Activated T-cell treated with anti-CD3 and anti-CD28 coated beads, Interleukin-2, amount 50 U/mL, for 1 hour (primary cell): Measurements from ENCODE around the gene CPB2.

Source experiments
- DNase-seq: peaks from one replicate; pipeline ENCODE4 v3.0.0-alpha.2; 2020

Gene CPB2

DNA sequence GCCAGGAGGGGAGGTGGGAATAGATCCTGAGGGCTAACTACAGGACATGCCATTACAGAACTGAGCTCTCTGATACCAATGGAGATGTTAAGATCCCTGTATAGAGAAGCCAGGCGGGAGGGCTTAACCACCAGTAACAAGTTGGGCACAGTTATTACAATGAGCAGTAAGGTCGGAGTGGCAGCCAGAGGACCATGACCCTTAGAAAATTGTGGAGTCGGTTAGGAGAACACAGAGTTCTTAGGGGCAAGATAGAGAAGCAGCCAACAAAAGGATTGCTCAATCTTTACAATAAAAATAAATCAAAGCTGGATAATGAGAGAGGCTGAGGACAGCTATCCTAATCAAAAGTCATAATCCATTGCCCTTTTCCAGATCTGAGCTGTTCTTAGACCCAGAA is 10.4 kb downstream of the CPB2 start:
- no peak for DNase-seq

DNA sequence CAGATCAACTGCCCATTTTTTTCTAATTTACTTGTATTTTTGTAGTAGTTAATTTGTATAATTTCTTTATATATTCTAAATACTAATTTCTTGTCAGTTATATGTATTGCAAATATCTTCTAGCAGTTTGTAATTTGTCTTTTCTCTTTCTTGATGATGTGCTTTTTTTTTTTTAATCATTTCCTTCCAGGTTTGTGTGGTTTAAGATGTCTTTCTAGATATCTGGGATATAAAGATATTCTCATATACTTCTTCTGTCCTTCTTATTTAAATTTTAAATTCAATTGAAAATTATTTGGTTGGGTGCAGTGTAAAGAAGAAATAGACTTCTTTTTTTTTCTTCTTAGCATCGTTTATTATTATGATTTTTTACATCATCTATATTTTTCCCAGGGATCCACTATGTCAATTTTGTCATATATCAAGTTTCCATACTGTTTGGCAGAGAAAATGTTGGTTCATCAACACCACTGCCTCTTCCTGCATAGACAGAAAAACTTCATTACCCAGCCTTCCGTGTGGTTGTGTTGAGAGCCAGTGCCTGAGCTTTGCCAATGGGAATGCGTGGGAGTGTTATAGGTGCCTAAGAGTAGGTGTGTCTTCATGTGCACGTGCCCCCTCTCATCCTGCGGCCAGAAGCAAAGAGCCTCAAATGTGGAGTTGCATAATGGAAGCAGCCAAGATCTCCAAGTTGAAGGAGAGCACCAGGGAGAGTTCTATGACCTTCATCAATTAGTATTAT is 15.8 kb downstream of the CPB2 start:
- no peak for DNase-seq

DNA sequence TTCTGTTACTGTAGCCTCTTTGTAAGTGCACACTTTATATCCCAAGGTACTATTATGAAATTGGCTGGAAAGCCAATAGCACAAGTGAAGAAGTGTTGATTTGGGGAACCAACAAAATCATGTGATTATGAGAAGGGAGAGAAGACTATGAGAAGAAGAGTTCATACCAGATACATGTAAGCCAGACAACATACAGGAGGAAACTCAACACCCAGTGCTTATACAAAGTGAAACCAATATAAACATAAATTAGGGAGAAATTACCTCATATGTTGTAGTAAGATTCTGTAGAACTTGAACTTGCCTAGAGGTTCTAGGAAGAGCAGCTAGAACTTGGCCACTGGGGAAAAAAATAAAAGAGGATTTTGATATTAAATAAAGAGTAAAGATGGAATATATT is 17.4 kb downstream of the CPB2 start:
- no peak for DNase-seq

DNA sequence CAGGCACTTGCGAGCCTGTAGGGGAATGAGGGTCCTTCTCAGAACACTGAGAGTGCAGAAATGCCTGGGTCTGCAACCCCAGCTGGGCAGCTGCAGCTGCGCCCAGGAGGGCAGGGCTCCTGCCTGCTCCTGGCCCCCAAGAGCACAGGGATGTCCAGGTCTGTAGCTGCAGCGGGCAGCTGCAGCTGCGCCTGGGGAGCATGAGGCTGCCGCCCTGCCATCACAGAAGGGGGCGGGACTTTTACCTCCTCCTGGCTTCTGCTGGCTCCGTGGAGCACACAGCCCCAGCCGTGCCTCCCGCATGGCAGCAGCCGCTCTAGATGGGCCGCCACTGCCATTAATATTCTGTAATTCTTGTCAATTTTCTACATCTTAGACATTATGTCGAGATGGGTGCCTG is 17.8 kb downstream of the CPB2 start:
- DNase-seq: no peak

DNA sequence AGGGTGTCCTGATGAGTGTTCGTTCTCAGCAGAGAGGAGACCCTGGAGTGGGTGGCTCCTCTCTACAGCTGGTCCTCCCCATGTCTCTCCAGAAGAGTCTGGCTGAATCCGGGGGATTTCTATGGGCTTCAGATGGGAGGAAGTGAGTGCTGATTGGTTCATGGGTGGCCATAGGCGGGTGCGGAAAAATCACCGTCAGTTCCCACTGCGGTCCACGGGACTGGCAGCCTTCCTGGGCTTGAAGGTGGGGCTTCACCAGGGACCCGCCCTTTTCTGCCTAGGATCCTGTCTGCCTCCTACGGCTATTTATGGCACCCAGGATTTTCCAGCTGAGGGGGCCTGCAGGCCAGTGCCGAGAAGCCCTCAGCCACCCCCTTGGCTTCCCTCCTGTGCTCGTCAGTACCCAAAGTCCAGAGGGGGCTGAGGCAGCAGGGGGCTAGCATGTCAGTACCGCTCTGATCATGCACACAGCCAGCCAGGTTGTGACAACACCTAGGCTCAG is 18.4 kb downstream of the CPB2 start:
- no peak for DNase-seq

DNA sequence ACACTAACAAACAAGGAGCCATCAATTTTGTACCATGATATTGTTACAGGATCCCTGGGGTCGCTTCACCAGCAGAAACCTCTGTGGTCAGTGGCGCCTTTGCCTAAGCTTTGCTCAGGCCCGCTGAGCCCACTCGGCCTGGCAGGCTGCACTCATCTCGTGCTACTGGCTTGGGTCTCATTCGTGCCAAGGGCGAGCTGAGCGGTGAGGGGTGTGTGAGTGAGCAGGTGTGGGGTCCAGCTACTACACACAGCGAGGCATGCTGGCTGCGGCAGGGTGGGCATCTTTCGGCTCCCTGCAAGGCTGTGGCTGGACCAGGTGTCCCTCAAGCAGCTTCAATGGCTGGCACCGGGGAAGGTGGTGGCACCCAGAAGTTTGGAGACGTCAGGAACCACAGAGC is 19.1 kb downstream of the CPB2 start:
- DNase-seq: no peak

DNA sequence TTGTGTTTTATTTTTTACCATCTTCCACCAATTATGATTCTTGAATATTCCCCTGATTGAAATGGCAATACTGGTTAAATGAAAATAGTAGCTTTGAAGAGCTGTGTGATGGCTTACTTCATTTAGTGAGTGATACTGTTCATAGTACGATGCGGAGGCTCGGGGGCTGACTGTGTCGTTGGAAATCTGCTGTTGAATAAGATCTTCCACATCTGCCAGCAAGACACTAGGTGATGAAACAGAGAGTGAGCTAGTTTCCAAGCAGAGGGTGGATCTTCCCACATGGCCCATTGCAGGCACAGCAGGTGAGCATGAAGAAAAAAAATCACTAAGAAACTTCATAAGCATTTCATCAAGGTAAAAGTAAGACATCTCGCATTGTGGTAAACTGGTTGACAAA is 22.5 kb downstream of the CPB2 start:
- DNase-seq: no peak

DNA sequence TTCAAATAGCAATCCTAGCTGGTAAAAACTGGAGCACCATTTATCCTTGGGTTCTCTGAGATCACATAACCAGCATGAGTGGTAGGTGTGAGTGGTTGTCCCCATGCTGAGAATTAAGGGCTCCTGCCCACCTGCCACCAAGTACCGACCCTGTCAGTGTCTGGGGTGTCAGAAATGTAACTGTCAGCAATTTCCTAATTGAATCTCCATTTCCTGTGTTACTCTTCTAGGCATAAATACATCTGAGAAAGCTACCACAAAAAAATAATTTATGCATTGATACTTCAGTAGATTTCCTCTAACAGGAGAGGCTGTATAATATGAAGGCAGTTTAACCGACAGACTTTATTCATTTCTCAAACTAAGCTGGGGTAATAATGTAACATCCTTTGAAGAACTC is 25.1 kb downstream of the CPB2 start:
- DNase-seq: no peak

DNA sequence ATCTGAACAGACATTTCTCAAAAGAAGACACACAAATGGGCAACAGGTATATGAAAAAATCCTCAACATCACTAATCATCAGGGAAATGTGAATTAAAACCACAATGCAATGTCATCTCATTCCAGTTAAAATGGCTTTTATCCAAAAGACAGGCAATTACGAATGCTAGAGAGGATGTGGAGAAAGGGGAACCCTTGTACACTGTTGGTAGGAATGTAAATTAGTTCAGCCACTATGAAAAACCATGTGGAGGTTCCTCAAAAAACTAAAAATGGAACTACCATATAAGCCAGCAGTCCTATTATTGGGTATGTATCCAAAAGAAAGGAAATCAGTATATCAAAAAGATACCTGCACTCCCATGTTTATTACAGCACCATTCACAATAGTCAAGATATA is 27.6 kb downstream of the CPB2 start:
- DNase-seq: no peak

DNA sequence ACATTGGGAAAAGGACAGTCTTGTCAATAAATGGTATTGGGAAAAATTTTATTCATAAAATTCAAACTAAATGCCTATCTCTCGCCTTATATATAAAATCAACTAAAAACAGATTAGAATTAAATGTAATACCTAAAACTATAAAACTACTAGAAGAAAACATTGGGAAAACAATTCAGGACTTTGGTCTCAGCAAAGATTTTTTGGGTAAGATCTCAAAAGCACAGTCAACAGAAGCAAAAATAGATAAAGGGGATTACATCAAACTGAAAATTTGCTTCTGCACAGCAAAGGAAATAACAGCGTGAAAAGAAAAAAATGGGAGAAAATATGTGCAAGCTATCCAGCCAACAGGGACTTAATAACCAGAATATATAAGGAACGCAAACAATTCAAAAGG is 28.0 kb downstream of the CPB2 start:
- DNase-seq: no peak

DNA sequence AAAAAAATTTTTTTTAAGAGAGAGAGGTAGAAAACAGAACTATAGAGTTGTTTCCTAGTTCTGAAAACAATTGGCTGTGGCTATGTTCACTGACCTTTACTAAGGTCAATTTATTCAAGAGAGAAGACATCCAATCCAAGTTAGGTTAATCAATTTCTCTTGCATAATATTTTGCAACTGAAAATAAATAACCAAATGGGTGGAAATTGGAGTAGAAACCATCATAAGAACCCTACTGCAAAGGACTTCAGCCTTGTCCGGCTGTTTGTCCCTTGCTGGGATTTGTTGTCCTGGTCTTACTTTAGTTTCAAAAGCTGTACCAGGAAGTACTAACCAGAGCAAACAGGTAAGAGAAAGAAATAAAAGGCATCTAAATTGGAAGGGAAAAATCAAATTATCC is 29.0 kb downstream of the CPB2 start:
- no peak for DNase-seq

DNA sequence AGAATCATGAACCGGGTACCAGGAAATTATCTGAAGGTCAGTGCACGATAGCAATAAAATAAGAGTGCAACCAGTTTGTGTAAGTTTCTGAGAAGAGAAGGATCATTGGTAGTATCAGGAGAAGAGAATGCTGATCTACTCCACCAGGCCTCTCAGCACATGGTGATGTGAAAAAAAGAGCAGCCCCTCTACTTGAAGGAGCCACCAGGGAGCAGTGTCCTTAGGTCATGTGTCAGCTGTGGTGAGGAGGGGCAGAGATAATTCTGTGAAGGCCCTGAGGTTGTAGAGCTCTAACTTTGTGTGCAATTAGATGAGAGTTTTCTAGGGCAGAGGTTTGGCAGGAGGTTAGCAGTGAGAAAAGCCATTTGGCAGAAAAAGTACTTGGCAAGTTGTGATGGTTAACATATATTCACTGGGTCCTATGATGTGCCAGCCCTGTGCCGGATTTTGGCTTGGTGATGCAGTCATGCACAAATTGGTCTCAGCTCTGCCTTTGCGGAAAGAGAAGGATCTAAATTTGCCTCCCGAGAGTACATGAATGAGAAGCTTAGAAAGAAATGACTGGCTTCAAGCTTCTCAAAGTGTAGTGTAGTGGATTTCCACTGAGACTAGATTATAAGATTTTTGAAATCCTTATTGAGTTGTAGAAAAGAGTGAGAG is 33.1 kb downstream of the CPB2 start:
- DNase-seq: no peak

DNA sequence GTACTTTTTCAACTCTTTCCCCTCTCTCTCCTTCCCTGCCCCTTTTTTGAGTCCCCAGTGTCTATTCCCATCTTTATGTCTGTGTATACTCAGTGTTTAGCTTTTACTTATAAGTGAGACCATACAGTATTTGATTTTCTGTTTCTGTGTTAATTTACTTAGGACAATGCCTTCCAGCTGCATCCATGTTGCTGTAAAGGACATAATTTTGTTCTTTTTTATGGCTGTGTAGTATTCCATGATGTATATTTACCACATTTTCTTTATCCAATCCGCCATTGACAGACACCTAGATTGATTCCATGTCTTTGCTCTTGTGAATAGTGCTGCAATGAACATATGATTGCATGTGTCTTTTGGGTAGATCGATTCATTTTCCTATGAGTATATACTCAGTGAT is 41.5 kb downstream of the CPB2 start:
- DNase-seq: no peak

DNA sequence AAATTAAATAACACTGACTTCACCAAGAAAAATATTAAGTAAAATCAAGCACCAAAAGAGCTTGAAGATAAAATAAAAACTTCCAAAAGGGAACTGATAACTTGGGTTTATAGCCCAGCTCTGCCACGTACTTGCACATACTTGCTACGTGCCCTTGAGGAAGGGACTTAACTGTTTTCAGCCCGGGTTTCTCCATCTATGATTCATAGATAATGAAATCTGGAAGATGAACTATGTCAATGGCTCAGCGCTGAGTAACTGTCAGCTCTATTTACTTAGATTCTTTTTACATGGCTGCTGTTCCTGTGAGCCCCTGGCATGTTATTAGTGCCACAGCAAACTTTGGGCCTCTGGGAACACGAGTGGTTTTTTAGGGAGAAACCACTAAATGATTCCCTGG is 42.6 kb downstream of the CPB2 start:
- no peak for DNase-seq

DNA sequence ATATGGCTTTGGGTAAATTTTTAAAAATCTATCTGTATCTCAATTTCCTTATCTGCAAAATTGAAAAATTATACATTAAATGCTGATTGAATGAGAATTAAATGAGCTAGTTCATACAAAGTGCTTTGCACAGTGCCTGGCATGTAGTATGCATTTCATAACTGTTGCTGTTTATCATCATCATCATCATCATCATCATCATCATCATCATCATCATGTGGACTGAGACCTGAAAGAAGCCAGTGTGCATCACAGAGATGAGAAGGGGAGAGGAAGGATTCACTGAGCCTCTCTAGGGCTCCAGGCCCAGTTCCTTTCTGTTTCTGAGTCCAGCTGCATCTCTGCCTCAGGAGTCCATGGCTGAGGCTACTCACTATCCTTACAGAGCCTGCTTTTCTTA is 45.4 kb downstream of the CPB2 start:
- DNase-seq: no peak

DNA sequence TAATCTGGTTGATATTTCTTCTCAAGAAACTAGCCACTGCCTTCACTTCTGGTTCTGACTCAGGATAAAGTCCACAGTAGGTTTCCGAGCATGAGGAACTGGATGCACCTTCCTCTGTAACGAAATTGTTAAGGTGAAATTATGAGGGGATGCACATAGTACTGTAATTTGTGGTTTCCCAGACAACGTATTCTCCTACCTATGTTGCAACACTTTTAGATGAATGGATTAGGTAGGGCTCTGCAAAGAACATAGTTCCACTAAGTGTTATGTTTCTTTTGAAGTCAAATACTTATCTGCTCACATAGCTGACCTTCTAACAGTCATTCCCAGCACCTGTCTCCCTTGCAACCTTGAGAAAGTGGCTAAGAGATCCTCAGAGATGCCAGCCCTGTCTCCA is 46.6 kb downstream of the CPB2 start:
- DNase-seq: no peak

DNA sequence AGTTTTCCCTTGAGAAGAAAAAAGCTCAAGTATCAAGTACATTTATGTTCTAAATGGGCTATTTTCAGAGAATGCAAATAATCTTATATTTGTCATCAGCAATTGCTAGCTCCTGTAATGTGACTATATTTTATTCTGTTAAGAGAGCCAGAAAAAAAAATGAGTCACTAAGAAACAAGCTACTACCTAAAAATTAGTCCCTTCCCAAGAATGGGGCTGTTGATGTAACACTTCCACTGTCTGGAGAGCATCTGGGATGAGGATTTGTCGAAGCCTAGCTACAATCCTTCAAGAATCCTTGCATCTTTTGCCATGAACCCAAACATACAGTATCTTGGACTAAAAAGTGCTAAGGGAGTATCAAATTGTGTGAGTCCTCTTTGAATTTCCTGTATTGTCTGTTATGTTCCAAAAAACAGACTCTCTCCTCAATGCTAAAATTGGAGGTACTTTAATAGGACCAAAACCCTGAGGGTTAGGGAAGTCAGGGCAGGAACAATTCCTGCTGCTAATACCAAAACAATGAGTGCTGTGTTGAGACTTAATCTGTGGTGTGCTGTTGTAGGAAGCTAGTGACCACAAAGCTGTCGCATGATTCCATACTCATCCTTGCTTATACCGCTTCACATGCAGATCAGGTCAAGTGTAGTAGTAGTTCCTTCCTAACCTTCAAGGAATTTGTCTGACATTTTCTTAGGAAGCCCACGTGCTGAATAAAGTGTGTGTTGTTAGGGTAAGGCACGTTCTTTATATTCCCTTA is 47.4 kb downstream of the CPB2 start:
- DNase-seq: no peak

DNA sequence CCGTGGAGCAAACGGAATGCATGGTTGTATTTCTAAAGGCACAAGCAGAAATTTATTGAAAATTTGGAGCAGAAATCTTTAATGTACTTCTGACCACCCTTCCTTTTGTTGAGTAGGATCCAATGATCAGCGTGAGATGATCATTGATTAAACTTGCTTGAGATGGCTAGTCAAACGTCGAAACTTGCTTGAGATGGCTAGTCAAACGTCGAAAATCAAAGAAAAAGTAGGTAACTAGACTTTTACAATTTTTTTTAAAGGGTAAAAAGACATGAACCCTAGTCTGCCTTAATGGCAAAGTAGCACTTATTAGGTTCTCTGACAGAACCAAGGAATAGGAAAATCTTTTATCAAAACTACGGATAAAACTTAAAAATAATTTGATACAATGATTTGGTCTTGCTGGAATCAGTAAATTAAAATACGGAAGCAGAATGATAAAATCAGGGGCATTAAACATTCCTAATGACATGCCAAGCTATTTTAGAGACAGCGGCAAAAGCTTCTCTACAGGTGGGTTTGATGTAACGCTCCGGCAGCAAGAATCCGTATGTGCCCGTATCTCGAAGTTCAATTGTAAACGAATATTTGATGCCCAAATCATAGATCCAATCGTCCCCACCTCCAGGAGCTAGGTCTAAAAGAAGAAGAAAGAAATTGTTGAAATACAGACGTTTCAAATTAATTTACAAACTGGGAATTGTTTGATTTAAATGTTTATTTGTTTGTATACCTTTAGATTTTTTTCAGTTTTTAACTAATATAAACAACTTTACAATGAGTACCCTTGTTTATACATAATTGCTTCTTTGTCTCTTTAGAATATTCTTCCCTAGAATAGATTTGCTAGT is 51.4 kb downstream of the CPB2 start:
- no peak for DNase-seq

DNA sequence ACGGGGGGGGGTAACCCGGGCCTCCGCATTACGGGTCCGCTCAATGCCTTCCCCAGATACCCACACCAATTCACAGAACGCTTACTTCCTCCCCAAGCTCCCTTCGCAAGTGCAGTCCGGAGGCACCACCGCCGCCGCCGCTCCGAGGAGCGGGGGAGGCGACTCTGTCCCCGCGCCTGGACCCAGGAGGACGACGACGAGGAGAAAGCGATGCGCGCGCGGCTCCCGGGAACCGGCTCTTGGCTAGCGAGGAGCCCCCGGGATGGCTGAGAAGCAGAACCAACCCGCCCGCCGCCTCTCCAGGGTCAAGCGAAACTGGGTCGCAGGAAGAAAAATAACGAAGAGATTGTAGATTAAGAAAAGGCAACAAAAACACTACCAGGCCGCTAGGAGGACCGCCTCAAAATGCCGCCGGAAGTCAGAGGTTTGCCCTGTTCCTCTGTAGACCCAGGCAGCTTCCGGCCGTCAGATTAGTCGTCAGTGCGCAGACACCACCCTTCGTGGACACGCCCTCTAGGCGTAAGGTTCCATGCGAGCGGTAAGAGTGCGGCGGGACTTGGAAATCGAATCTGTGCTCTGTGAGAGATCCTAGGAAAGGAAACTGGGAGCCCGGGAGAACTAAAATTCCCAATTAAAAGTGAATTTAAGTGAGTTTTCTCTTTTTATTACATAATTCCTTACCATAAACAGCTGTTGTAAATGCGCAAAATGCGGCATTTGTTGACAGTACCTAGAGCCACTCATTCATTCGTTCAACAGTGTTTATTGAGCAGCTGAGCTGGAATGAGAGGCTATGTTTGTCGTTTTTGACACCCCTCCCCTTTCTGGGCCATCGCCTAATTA is 52.3 kb downstream of the CPB2 start, which contains the start of gene ZC3H13:
TSS of gene ZC3H13 (minus strand) at position 428 of the 843 bp plus-strand sequence. CDS start 7,239 bp downstream, outside the sequence.
- peak; percentile 87 for DNase-seq

DNA sequence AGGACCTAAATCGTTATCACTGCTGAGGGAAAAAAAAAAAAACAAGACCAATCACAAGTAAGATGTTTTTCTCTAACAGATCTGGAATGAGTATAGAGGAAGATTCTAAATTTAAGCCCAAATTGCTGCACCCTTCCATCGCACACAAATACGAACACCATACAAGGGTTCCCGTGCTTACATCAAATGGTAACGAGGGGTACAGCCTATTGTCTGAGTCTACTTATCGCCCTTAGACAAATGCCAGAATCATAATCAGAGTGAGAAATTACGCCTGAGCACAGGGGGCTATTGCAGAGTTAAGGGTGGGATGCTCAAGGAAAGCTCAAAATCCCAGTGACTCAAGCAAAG is 52.9 kb downstream of the CPB2 start:
- DNase-seq: no peak

DNA sequence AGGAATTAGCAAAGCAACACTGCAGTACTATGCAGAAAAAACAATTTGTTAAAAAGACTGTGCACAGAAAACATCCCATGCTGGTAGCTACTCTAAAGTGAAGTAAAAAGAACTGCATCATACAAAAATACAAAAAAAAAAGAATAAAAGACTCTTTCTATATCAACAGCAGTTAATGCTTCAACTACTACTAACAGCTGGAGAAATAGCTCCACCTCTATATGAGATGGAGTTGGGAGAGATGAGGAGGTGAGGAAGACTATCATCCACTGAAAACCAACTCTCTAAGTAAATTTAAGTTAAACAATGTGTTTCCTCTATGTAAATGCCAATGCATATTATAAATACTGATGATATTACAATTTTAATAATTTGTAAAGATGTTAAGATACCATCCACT is 54.1 kb downstream of the CPB2 start:
- no peak for DNase-seq

DNA sequence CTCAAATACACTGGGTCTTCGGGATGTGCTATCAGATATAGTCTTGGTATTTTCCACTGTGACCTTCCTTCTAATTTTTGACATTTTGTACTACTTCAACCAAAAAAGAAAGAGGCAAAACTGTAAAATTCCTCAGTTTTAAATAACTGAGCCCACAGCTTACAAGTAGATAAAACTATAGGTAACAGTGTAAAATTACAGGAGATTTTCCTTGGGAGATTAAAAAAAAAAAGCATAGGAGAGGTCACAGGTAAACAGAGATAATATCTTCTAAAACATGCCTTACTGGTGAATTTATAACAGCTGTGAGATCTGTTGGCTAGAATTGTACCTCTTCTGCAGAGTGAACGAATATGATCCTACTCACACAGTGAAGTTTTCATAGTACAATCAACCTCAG is 59.4 kb downstream of the CPB2 start:
- DNase-seq: no peak
